Left lobe of liver (tissue), 2 donors: Measurements from ENCODE around the gene C8A. TPM values are rescaled to one million over a fixed set of nuclear protein-coding genes. Genes with fewer than 3 reads are reported as not detected.

Source experiments
- ATAC-seq: fragments of 200-7000 bp; cut with Tn5 transposase; one replicate; pipeline ENCODE4 v1.9.1; 2020; ENCODE audit warnings: mild to moderate bottlenecking, moderate library complexity
- DNase-seq: peaks from one replicate; pipeline ENCODE4 v3.0.0-alpha.2; 2020; ENCODE audit warnings: low spot score
- total RNA-seq: library from RNA; stranded (reverse); gene quantifications from one replicate; pipeline ENCODE4 v1.2.1, GENCODE V29; 2021
- donor health status: DM: no; HTN: no; CAD: no; lungs with moderate emphysema.
- donor health status: DM: no; HTN: yes; CAD: no.

Gene C8A
- 302 TPM for total RNA-seq

DNA sequence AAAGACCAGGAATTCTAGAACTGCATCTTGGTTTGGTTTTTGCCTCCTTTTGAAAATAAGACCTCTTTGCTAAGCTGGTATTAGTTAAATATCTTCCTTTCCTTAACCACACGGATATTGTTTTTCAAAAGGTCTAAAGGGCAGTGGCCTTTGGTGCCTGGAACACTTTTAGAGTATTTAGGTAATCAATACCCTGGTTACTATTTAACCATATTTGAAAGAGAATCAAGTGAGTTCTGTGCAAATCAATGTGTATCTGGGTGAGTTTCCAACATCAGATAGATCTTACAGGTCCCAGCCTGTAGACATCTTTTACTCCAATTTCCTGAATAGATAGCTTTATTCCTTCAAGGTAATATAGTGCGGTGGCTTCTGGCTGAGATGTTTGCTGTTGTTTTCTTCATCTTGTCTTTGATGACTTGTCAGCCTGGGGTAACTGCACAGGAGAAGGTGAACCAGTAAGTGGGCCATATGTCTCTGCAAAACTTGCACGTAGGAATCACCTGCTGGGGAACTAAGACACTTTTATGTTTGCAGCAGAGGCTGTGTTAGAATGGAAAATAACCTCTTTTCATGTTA is at the start of gene C8A:
TSS of gene C8A (plus strand) at position 277 of the 579 bp plus-strand sequence. CDS start at position 382, 105 bp downstream.
- ATAC-seq (peak; percentile 85), DNase-seq (no peak)

DNA sequence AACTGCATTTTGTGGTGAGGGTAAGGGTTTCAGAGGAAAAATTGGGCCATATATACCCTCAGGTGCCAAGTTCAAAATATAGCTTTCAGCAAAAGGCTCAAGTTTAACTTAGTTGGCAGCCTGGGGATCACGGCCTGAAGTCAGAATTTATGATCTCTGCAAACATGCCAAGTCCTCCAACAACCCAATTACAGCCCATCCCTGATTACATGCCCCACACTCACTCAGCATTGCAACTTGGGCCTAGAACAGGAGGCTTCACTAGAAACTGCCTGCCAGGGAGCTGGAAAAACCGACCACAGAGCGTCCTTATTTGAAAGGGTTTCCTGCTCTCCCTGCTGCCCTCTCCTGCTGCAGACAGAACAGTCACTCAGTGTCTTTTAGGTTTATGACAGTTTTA is 47.8 kb upstream of the C8A start:
- DNase-seq (no peak), ATAC-seq (no peak)

DNA sequence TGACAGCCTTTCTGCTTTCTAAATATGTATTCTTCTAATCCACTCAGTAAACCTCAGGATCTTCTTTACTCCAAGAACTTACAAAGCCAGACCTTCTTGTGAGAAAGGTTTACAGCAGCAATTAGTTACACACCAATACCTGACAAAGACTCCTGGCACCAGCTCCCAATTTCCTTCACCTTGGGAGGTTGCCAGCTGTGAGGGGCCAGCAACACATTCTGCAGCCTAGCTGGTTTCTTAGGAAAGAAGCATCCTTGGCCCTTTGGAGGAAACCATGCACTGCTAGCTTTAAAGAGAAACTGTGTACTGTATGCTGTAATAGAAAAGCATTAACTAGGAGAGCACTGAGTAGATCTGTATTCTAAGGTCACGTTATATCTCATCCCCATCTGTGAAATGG is 46.2 kb upstream of the C8A start:
- no peak for DNase-seq

DNA sequence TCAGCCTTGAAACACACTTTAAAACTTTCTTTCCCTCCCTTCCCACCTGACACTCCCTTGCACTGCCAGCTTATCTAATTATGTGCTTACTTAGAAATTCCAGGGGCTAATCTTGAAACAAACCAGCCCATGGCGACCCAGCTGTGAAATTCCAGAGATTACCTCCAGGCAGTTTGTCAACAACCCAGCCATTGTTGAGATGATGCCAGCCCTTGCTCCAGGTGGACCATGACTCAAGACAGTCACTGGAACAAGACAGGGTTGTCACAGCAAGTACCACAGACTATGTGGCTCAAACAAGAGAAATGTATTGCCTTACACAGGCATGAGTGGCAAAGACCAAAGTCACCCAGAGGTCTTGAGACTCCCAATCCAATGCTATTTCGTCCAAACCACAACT is 43.3 kb upstream of the C8A start:
- DNase-seq: no peak

More for the DNA sequence above, 46.2 kb upstream of the C8A start:
- ATAC-seq: peak; percentile 21

DNA sequence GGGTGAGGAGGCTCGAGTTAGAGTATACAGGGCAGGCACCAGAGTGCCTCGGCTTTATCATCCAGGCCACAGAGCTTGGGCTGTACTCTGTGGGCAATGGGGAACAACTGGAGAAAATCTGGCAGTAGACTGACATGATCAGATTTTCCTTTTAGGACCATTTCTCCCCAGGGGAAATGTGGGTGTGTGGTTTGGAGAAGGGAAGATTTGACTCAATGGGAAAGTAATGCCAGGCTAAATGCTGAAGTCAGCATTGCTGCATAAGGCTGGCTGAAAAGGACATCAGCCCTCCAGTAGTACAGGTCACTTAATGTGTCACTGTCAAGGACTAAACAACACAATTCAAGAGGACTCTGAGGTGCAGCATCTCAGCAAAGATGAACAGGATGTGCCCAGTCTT is 40.4 kb upstream of the C8A start:
- ATAC-seq (no peak), DNase-seq (no peak)

More for the DNA sequence above, 43.3 kb upstream of the C8A start:
- peak; percentile 32 for ATAC-seq

DNA sequence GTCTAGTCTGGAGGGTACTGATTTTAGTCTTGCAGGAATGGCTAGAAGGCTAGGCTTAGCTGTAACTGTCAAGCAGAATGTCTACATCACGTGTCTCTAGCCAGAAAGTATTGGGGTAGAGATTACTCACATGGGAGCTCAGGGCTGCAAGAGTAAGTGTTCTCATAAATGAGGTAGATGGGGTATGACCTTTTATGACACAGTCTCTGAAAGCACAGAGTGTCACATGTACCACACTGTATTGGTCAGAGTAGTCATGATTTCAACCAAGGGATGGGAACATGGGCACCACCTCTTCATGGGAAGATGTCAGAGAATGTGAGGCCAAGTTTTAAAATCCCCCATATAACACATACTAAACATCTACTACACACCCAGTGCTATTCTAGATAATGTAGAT is 38.3 kb upstream of the C8A start:
- DNase-seq (no peak), ATAC-seq (no peak)

DNA sequence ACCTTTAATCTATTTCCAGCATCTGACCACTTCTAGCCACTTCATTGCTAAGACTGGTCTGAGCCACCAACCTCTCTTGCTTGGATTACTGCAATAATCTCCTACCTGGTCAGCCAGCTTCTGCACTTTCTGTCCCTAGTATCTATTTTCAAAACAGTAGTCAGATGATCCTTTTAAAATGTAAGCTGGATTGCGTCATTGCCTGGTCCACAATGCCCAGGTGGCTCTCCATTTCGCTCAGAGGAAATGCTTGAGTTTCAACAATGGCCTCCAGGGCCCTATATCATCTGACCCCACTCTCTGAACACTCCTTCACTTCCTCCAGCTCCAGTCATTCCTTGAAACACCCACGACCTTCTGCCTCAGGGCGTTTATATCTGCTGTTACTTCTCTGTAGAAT is 37.7 kb upstream of the C8A start:
- DNase-seq (peak; percentile 69), ATAC-seq (peak; percentile 7)

DNA sequence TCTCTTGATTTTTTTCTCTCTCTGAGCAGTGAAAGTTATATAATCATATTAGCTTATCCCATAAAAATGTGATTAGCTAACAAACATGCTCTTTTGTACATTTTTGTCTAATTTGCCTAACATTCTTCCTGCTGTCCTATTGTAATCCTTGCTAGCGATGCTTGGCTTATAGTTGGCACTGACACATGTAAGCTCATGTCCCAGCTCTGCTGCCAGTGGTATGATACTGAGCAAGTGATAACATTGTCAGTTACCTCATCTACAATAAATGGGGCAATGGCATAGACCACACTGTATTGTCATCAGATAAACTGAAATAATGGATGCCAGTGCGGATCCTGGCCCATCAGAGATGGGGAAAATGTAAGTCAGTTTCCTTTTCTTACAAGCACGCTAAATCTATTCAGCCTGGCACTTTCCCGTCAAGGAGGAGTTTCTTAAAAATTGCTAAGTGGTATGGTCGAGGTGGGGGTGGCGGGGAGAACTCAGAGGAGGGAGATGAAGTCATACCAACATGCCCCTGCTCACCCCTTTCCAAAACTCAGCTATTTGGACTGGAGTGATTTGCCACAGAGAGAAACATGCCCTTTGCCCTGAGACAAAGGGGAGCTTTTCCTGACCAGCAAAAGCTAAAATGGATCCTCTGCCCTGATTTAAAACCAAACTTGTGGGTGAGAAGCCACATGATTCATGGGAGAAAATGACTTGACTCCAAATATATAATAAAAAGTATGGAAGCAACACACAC is 36.7 kb upstream of the C8A start:
- peak; percentile 72 for DNase-seq
- peak; percentile 52 for ATAC-seq

DNA sequence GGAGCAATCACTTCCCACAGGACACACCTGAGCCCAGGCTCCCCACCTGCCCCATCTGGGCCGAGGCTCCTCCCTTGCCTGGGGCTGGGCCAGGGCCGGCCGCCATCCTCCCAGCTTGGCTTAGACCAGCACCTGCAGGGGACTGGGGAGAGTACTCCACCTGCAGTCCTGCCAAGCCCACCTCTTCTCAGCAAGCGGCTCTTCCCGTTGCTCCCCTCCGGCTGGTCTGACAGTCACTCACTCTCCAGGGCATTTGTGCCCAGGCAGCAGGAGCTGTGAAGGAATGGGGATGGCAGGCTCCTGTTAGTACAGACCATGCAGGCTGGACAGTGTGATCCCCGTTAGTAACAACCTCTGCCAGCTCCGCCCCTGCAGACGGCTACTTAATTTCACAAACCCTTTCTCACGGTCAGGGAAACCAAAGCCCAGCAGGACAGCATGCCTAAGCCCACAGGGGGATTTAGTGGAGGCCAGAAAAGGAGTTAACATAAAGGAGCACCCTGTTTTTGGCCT is 35.2 kb upstream of the C8A start, which contains the start of gene FYB2:
TSS of gene FYB2 (minus strand) at position 18 of the 513 bp plus-strand sequence. CDS start 114 bp downstream, outside the sequence.
- DNase-seq (peak; percentile 90), ATAC-seq (peak; percentile 78)

DNA sequence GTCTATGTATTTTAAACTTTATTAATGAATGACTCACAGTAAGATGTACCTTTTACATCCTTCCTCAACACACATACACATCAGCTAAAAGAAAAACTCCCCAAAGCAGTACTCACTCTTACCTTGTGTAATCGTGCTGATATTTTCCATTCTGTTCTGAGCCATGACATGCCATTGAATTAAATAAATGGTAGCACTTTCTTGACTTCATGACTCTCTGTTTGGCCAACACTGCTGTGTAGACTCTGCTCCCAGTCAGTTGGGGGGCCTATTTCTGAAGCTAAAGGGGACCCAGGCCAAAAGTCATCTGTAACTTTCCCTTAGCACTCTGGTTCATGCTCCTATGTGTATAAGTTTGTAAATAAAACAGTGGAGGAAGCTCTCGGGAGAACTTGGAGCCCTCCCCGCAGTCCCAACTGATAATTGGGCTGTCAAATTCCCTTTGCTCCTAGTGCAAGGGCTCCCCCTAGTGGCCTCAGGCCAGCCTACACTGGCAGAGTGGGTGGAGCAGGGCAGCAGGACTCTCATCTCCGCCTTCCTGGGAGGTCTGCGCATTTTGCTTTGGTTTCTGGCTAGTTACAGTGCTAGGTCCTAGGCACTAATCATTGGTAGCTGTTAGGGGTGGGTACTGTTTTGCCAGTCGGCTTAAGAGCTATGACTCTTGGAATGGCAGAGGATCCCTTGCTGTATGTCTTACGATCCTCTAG is 33.7 kb upstream of the C8A start:
- peak; percentile 64 for ATAC-seq
- DNase-seq: peak; percentile 88

DNA sequence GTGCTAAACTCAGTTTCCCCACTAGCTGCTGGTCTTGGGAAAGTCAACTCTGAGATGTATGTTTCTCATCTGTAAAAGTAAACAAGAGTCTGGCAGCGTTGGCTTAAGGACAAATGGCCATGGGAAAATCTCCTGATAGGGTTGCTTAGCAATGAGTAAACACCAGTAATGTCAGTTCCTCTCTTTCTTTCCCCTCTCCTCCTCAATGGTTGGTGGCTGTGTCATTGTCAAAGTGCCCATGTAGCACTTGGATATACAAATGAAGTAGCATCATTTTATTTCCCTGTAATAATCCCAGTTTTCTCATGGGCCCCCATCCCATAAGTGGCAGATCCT is 33.2 kb upstream of the C8A start:
- no peak for DNase-seq
- ATAC-seq: no peak

DNA sequence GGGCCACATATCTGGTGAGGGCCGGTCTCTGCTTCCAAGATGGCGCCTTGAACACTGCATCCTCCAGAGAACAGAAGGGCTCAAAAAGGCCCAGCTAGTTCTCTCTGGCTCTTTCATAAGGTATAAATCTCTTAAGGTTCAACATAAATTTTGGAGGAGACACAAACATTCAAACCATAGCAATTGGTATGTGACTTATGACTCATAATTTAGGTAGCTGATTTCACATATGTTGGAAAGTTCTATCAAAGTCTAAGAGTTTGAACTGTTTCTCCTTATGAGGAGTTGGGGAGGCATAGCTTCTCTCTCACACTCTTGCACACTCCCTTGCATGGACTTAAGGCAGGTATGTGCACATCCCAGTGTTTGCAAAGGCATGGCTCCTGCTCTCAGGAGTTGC is 30.3 kb upstream of the C8A start:
- no peak for DNase-seq
- no peak for ATAC-seq

DNA sequence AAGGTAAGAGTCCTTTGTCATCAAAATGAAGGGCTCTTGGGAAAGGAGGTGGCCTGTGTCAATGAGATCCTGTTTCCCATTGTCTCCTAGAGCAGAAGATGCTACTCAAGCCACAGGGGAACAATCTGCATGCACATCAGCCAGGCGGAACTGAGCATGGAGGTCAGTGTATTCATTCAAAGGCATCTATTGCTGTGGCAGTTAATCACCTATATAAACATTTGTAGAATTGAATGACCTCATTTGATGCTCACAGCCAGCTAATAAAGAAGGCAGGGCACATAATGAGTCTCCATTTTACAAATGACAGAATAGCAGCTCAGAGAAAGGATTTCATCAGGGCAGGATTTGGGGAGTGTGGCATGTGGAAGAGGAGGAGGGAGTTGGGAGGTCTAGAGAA is 29.7 kb upstream of the C8A start:
- DNase-seq (no peak), ATAC-seq (no peak)

DNA sequence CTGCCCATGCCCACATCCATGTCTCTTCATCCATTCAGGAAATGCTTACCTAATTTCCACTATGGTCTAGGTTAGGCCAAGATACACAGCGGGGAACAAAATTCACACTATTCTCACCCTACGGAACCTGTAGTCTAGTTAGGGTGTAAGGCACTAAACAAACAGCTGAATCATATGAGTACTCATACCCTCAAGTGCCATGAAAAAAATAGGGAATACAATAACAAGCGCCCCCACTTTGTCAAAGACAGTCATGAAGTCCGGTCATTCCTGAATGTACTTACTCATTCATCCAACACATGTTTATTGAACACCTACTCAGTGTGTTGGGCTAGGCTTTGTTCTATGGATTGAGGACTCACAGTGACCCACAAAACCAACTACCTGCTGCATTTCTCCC is 29.2 kb upstream of the C8A start:
- ATAC-seq (no peak), DNase-seq (no peak)

DNA sequence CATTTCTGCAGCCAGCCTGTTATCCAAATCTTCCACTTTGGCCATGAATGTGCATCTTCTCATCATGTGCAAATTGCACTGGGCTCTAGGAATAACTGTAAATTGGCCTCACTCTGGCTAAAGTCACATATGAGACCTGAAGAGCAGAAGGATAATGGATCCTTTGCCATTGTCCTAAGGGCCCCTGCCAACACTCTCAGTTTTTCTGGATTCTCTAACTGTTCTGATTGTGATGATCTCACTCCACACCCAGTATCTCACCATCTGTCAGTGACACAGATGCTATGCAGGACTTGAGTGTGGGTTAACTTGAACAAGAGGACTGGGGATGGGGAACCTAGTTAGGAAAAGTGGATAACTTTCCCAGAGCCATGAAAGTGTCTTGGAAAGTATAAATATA is 26.9 kb upstream of the C8A start:
- no peak for DNase-seq
- ATAC-seq: no peak

DNA sequence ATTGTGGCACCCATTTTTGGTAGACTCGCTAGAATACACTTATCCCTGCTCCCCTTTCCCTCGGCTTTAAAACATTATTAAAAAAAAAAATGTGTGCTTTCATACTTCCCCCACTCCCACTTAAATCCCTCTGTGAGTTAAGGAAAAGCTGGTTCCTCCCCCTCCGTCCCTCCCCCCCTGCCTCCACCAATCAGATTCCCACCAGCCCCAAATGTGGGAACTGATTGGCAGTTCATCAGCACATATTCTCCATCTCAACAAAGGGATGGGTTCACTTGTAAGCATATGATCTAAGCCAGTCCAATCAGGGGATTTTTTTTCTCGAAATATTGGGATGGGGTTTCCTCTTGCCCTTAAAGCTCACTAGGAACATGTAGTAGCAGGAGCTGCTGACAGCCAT is 24.5 kb upstream of the C8A start:
- DNase-seq: no peak
- no peak for ATAC-seq

DNA sequence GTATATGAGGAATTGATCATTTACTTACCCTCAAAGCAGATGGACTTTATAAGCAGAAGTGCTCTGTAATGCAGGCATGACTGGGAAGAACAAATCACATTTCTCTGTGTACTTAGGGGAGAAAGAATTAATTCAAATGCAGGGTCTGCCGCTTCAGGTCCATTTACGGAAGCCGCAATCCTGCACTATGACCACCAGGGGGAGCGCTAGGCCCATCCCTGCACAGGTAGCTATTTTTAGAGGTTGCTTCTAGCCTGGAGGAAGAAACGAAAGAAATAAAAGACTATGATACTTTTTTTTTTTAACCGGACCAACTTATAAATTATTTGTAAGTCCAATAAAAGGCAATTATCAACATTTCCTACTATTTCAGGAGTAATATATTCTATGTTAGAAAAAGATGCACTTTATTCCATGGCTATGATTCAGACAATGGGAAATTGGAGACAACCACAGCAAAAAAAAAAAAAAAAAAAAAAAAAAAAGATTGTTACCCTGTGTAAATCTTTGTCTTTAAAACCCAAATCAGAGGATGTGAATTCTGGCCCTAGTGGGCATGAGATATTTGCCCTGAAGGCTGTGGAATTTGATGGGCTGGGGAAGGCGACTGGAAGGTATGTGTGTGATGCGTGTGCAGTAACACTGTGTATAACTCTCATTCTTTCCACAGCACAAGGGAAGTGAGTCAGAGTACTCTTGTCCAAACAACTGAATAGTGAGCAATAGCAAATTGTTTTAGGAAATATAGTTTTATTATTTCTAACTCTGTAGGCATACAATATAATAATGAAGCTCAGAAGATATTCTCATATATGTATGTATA is 22.5 kb upstream of the C8A start:
- ATAC-seq (peak; percentile 90), DNase-seq (peak; percentile 75)

DNA sequence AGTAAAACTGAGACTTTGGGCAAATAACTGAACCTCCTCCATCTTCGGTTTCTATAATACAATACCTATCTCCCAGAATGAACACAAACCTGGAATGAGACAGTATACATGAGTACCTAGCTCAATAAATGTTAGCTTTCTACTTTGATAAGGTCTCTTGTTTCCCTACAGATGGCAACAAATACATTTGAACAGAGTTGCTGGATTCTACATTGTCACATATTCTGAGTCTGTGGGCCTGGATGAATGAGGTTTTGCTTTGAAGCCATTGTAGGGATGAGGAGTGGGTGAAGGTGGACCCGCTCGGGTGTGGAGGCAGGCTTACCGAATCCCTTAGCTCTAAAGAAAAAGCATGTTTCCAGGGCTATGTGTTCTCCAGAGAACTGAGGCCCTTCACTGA is 21.5 kb upstream of the C8A start:
- peak; percentile 51 for ATAC-seq
- no peak for DNase-seq

DNA sequence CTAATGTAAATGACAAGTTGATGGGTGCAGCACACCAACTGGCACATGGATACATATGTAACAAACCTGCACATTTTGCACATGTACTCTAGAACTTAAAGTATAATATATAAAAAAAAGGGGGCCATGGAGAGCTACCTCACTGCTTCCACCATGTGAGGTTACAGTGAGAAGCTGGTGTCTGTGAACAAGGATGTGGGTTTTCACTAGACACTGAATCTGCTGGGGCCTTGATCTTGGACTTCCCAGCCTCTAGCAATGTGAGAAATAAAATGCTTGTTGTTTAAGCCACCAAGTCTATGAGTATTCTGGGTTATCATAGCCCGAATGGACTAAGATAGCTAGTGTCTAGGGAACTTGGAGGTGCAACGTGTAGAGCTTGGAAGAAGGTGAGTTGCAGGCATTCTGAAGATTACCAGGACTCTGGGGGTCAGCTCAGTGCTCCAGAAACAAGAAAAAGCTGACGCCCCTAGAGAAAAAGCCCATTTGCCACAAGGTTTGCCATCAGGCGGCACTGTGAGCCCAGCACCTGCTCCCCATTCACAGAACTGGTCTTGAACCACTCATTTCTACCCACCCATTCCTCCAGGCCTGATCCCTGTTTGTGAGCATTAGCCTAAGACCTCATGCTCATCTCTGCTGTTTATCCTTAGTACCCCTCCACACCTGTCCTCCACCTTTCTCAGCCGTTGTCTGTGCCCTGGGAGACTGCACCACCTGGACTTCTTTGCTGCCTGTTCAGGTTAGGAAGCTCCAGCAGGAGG is 20.3 kb upstream of the C8A start:
- DNase-seq (no peak), ATAC-seq (no peak)

DNA sequence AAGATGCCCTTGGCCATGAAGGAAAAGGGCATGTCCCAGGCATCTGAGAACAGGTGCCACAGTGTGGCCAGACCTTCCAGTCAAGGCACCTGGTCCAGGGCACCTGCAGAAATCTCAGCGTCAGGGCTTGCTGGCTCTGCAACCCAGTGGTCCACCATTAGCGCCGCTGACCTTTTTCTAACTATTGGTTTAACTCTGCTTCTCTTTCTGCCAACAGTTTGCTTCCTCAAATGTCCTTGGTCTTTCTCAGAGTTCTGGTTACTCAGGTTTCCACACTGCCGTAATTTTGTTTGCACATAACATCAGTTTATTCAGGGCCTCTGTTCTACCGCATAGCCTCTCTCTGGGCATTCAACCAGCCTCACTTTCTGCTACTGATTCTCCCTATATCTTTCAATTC is 18.9 kb upstream of the C8A start:
- no peak for DNase-seq
- ATAC-seq: peak; percentile 59
